H1 (cell line): ENCODE results near the gene AMPD3. TPM values are rescaled to one million over a fixed set of nuclear protein-coding genes. Genes with fewer than 3 reads are reported as not detected.

Source experiments
- CTCF ChIA-PET: fragments of 300-600 bp; sonication (Branson Sonifier 250); formaldehyde crosslinking; loops from one replicate; lab custom pipeline; 2021; ENCODE audit not compliant: partially characterized antibody; lab: Charles Lee
- POLR2A ChIA-PET: fragments of 300-600 bp; sonication (Branson Sonifier 250); formaldehyde crosslinking; loops from one replicate; lab custom pipeline; 2021; ENCODE audit warnings: inconsistent platforms; ENCODE audit not compliant: partially characterized antibody; lab: Charles Lee
- DNase-seq, 2 experiments: peaks; one replicate each; pipeline versions ENCODE4 v3.0.0 to v3.0.0-alpha.2; 2010 to 2022; ENCODE audit warnings: low spot score in 2 of 2, low read depth in 1 of 2, mixed read lengths in 1 of 2
- FAIRE-seq: peaks from 2 replicates; lab custom pipeline; 2011; peaks lifted over from hg19 to GRCh38; lab: Jason Lieb, UNC
- H2AFZ ChIP-seq: 2 replicates; pipeline ENCODE4 v1.8.1; 2012; ENCODE audit warnings: low read length, inconsistent platforms
- H2AK5ac ChIP-seq: 2 replicates; pipeline ENCODE4 v1.6.1; 2013; ENCODE audit warnings: low read depth, low read length
- H2BK120ac ChIP-seq: replicated peaks from 2 replicates; pipeline ENCODE3; 2013; ENCODE audit warnings: low read depth, low read length, inconsistent platforms
- H2BK12ac ChIP-seq: 2 replicates; pipeline ENCODE4 v1.6.1; 2013; ENCODE audit warnings: low read depth, low read length
- H2BK15ac ChIP-seq: 2 replicates; pipeline ENCODE4 v1.6.1; 2013; ENCODE audit warnings: low read length
- H2BK20ac ChIP-seq: 2 replicates; pipeline ENCODE4 v1.6.1; 2013; ENCODE audit warnings: low read length
- H2BK5ac ChIP-seq: 2 replicates; pipeline ENCODE4 v1.6.1; 2013; ENCODE audit warnings: low read depth, low read length
- H3K14ac ChIP-seq: 2 replicates; pipeline ENCODE4 v1.6.1; 2013; ENCODE audit warnings: inconsistent platforms; ENCODE audit not compliant: insufficient read length
- H3K18ac ChIP-seq: 2 replicates; pipeline ENCODE4 v1.6.1; 2013; ENCODE audit warnings: low read length; ENCODE audit errors: extremely low read depth
- H3K23ac ChIP-seq: 2 replicates; pipeline ENCODE4 v1.6.1; 2013; ENCODE audit warnings: inconsistent platforms; ENCODE audit not compliant: insufficient read length
- H3K23me2 ChIP-seq: 2 replicates; pipeline ENCODE4 v1.6.1; 2013; ENCODE audit warnings: low read depth, low read length
- H3K27ac ChIP-seq: 2 replicates; pipeline ENCODE4 v1.6.1; 2011; ENCODE audit warnings: low read depth, low read length, inconsistent platforms
- H3K27me3 ChIP-seq, 4 experiments: replicated peaks in 1 of 4; 1 replicate in 1 of 4; 2 replicates in 3 of 4; pipeline versions ENCODE4 v1.6.1 to v1.8.1; 2011 to 2013; ENCODE audit warnings: low read length in 3 of 4, mild to moderate bottlenecking in 3 of 4, inconsistent platforms in 2 of 4, mixed read lengths in 2 of 4, moderate library complexity in 1 of 4; ENCODE audit not compliant: control insufficient read depth in 3 of 4, insufficient read depth in 3 of 4; ENCODE audit errors: extremely low read depth in 1 of 4
- H3K36me3 ChIP-seq, 4 experiments: 2 replicates each; pipeline versions ENCODE4 v1.6.1 to v1.8.1; 2011 to 2013; ENCODE audit warnings: mild to moderate bottlenecking in 4 of 4, low read length in 3 of 4, moderate library complexity in 2 of 4, control low read depth in 1 of 4, inconsistent platforms in 1 of 4; ENCODE audit not compliant: insufficient read depth in 4 of 4, control insufficient read depth in 2 of 4
- H3K4ac ChIP-seq: replicated peaks from 2 replicates; pipeline ENCODE3; 2013; ENCODE audit warnings: low read length, low read depth, mixed read lengths, inconsistent platforms; ENCODE audit not compliant: insufficient read length
- H3K4me1 ChIP-seq, 4 experiments: replicated peaks in 1 of 4; 1 replicate in 1 of 4; 2 replicates in 3 of 4; pipeline versions ENCODE4 v1.6.1 to v1.8.1; 2011 to 2013; ENCODE audit warnings: low read length in 3 of 4, inconsistent platforms in 2 of 4, mixed read lengths in 1 of 4; ENCODE audit not compliant: insufficient read depth in 4 of 4, control insufficient read depth in 3 of 4
- H3K4me2 ChIP-seq, 2 experiments: 2 replicates each; pipeline versions ENCODE4 v1.6.1 to v1.8.1; 2011 to 2013; ENCODE audit warnings: low read depth in 2 of 2, low read length in 2 of 2, control low read depth in 1 of 2, inconsistent platforms in 1 of 2, mild to moderate bottlenecking in 1 of 2; ENCODE audit not compliant: insufficient read depth in 1 of 2
- H3K4me3 ChIP-seq, 4 experiments: fragments of 200-600, 300-600 bp in 1 of 4; sonication (generic), shearing (Covaris generic), sonication (Bioruptor Twin) in 1 of 4; 2 replicates each; pipeline versions ENCODE4 v1.5.1 to v1.8.1; 2011 to 2016; ENCODE audit warnings: low read length in 4 of 4, low read depth in 3 of 4, control low read depth in 2 of 4, inconsistent platforms in 2 of 4, mild to moderate bottlenecking in 2 of 4, mixed read lengths in 1 of 4, moderate library complexity in 1 of 4; ENCODE audit not compliant: insufficient read depth in 2 of 4; ENCODE audit errors: extremely low read depth in 1 of 4
- H3K56ac ChIP-seq: replicated peaks from 2 replicates; pipeline ENCODE3; 2013; ENCODE audit warnings: low read depth, mild to moderate bottlenecking, mixed read lengths, low read length, inconsistent platforms; ENCODE audit not compliant: insufficient read length
- H3K79me1 ChIP-seq: 2 replicates; pipeline ENCODE4 v1.6.1; 2013; ENCODE audit warnings: low read depth, low read length, control low read depth
- H3K79me2 ChIP-seq, 2 experiments: 2 replicates each; pipeline versions ENCODE4 v1.6.1 to v1.8.1; 2012 to 2013; ENCODE audit warnings: low read length in 2 of 2, mild to moderate bottlenecking in 2 of 2, inconsistent platforms in 1 of 2; ENCODE audit not compliant: insufficient read depth in 2 of 2, control insufficient read depth in 1 of 2
- H3K9ac ChIP-seq, 4 experiments: replicated peaks in 1 of 4; 1 replicate in 1 of 4; 2 replicates in 3 of 4; pipeline versions ENCODE4 v1.6.1 to v1.8.1; 2011 to 2013; ENCODE audit warnings: low read depth in 3 of 4, low read length in 3 of 4, control low read depth in 2 of 4, mild to moderate bottlenecking in 2 of 4, moderate library complexity in 2 of 4, inconsistent platforms in 1 of 4; ENCODE audit errors: extremely low read depth in 1 of 4
- H3K9me3 ChIP-seq, 2 experiments: 2 replicates each; pipeline versions ENCODE4 v1.6.1 to v1.8.1; 2012 to 2013; ENCODE audit warnings: mild to moderate bottlenecking in 2 of 2, moderate library complexity in 2 of 2, control low read depth in 1 of 2, inconsistent platforms in 1 of 2, low read depth in 1 of 2, low read length in 1 of 2, mixed read lengths in 1 of 2; ENCODE audit not compliant: insufficient read depth in 2 of 2
- H4K20me1 ChIP-seq, 2 experiments: replicated peaks in 1 of 2; 2 replicates each; pipeline versions ENCODE3 to v1.8.1; 2011 to 2013; ENCODE audit warnings: inconsistent platforms in 2 of 2, low read length in 2 of 2, mild to moderate bottlenecking in 1 of 2; ENCODE audit not compliant: insufficient read depth in 2 of 2, control insufficient read depth in 1 of 2
- H4K5ac ChIP-seq: 2 replicates; pipeline ENCODE4 v1.6.1; 2013; ENCODE audit warnings: low read length, low read depth, mixed read lengths, inconsistent platforms; ENCODE audit not compliant: insufficient read length
- H4K8ac ChIP-seq: 2 replicates; pipeline ENCODE4 v1.8.0; 2013; ENCODE audit warnings: mild to moderate bottlenecking, moderate library complexity, low read length, inconsistent platforms; ENCODE audit not compliant: insufficient read depth; ENCODE audit errors: extremely low read depth
- H4K91ac ChIP-seq: replicated peaks from 2 replicates; pipeline ENCODE3; 2013; ENCODE audit warnings: low read length, mixed read lengths, inconsistent platforms; ENCODE audit not compliant: insufficient read length
- ASH2L ChIP-seq: fragments of 200-600, 300-600 bp; sonication (generic); IDR thresholded peaks from one replicate; pipeline ENCODE4 v1.7.1; 2017; ENCODE audit warnings: low read length
- EZH2 ChIP-seq: fragments of 200-600 bp; sonication (generic); IDR thresholded peaks from 2 replicates; pipeline ENCODE4 v1.7.1; 2012; ENCODE audit warnings: low read depth, mild to moderate bottlenecking, moderate library complexity, low read length, inconsistent platforms; ENCODE audit not compliant: severe bottlenecking
- SRF ChIP-seq: IDR thresholded peaks from 2 replicates; pipeline ENCODE4 v1.6.1; 2011; ENCODE audit warnings: mild to moderate bottlenecking, low read depth, low read length, moderate library complexity
- TBP ChIP-seq: IDR thresholded peaks from 2 replicates; pipeline ENCODE4 v1.6.1; 2011; ENCODE audit warnings: low read depth, low read length, improper control_type of control experiment
- WGBS, 2 experiments: shearing (Covaris generic) in 1 of 2; methylation state at CpG; one replicate each; pipeline versions ENCODE4 v1.1.6 to v1.1.7; 2013 to 2015; ENCODE audit warnings: low lambda C conversion rate in 2 of 2, mixed read lengths in 2 of 2, inconsistent platforms in 1 of 2, low coverage in 1 of 2, missing lambda C conversion rate in 1 of 2; ENCODE audit not compliant: insufficient replicate concordance in 2 of 2, insufficient coverage in 1 of 2, insufficient read length in 1 of 2; ENCODE audit errors: extremely low coverage in 1 of 2, missing lambda C conversion rate in 1 of 2; 5-methylcytosine and 5-hydroxymethylcytosine counted together
- polyA plus RNA-seq, 7 experiments: library from polyadenylated mRNA; depleted of rRNA in 3 of 7; stranded (reverse) in 5 of 7; unstranded in 2 of 7; fragments of >200 nt in 5 of 7; fragments of 200-250 nt in 2 of 7; gene quantifications; 1 replicate in 5 of 7; 2 replicates in 1 of 7; 4 replicates in 1 of 7; pipeline versions ENCODE4 v1.2.1 to v1.2.3, GENCODE V29; 2011 to 2013; ENCODE audit warnings: missing spikeins in 2 of 7, mixed read lengths in 2 of 7
- total RNA-seq: library from RNA; stranded (reverse); fragmentation: NEBNext Ultra II Directional; extraction: Animal tissue kit (Norgen Biotek cat#: 25700); gene quantifications from 2 replicates; pipeline ENCODE4 v1.2.1, GENCODE V29; 2021

Gene AMPD3
- total and polyA plus RNA-seq, 2 of the 8 experiments (the other 6 are each of a cell fraction or from before 2014, with no cell fraction given): 4.0 to 6.3 TPM

DNA sequence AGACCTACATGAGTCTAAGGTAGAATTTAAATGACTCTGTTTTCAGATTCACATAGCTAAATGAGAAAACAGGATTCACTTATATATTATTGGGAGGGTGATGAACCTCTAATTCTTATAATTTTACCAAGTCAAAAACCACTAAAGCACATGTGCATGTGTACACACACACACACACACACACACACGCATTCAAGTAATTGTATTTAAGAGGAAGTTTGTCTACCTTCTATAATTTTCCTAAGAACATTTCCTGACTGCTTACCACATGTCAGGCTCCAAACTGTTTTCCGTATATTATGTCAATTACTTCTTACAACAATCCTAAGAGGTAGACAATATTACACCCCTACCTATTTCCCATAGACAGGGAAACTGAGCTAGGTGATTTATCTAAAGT is 79.3 kb downstream of the AMPD3 start:
- Histone ChIP-seq H2BK15ac (no peak overlapping the region), H3K14ac (no peak overlapping the region), H2AK5ac (no peak overlapping the region), H3K4ac (no peak overlapping the region), H3K18ac (no peak overlapping the region), H3K23me2 (no peaks in the 10 kb centered on the region), H2BK120ac (no peak overlapping the region), H3K56ac (no peak overlapping the region), H4K8ac (no peak overlapping the region), H3K79me2 (no peaks in the 10 kb centered on the region), H2BK12ac (no peak overlapping the region), H2BK20ac (no peak overlapping the region), H4K91ac (no peak overlapping the region), H3K27ac (no peak overlapping the region), H3K79me1 (no peaks in the 10 kb centered on the region; the same call in 1 of the 2 replicates), H2AFZ (no peak overlapping the region), H3K4me2 (no peak overlapping the region), H3K9me3 (no peaks in the 10 kb centered on the region), H4K5ac (no peak overlapping the region), H3K4me3 (no peak overlapping the region), H2BK5ac (no peak overlapping the region), H3K4me1 (no peaks in the 10 kb centered on the region), H4K20me1 (no peaks in the 10 kb centered on the region), H3K9ac (no peak overlapping the region), H3K23ac (no peak overlapping the region), H3K27me3 (no peaks in the 10 kb centered on the region), H3K36me3 (0 out of 8 replicates have a peak, but pooled peaks cover 0 to 2% (median 0%) of the 10 kb centered on the region in 4 experiments)
- DNase-seq: no peak
- FAIRE-seq: no peak
- 91% methylated on average over 2 of the region's 2 CpGs; no CpG with 5 or more reads in 1 of the 2 experiments for whole genome bisulfite sequencing, 2 experiments
- ChIA-PET CTCF (interaction anchor here (0.7 to 4.6 kb wide), 6 partner anchors 7 to 434 kb away, joined by 3 to 26 read pairs (median 3); partner anchors contain the start of gene RNF141), POLR2A (no interaction called here)
- TF ChIP-seq EZH2 (no peak), TBP (no peak), SRF (no peak), ASH2L (no peak)
